Muscle of arm (tissue), 14 donors: Measurements from ENCODE around the gene KCTD13. TPM values are rescaled to one million over a fixed set of nuclear protein-coding genes. Genes with fewer than 3 reads are reported as not detected.
A peak's percentile ranks its signal among the peaks of the same experiment; 100 is the strongest.
"Not testable (repeated sequence)": the region's sequence is repeated elsewhere in the genome, so short reads cannot be mapped to it uniquely, and the experiment has no call there.

Experiments
- DNase-seq: peaks from one replicate; pipeline ENCODE4 v3.0.0-alpha.2; 2013
- long read RNA-seq, 11 donors: transcript quantifications; one replicate each; lab custom pipeline, GENCODE V29; 2026
- polyA plus RNA-seq, 12 donors: library from polyadenylated mRNA; unstranded; fragments of 120-200 nt; gene quantifications; one replicate each; pipeline ENCODE4 v1.2.1, GENCODE V29; 2013; ENCODE audit not compliant: insufficient read length in 12 of 12

KCTD13 gene
- 10 to 100 TPM in 6 of 12 donors, 1 to 10 TPM in 5, not detected in 1; 7.6 to 21.0 (median 10.7) TPM for polyA plus RNA-seq
- long read RNA-seq, donor 1, full-length matches to known transcripts = 3 of 3 reads
- long read RNA-seq, donor 1, partial matches to known transcripts = 0 of 3 reads
- long read RNA-seq, donor 1, other reads (novel, unspliced or antisense) = 0 of 3 reads
- long read RNA-seq, donor 2, full-length matches to known transcripts = 4 of 4 reads
- long read RNA-seq, donor 2, partial matches to known transcripts = 0 of 4 reads
- long read RNA-seq, donor 2, other reads (novel, unspliced or antisense) = 0 of 4 reads
- long read RNA-seq, donor 3, partial matches to known transcripts = 0 of 1 reads
- long read RNA-seq, donor 3, other reads (novel, unspliced or antisense) = 0 of 1 reads
- long read RNA-seq, donor 4 = 0 reads
- long read RNA-seq, donor 5, full-length matches to known transcripts = 6 of 6 reads
- long read RNA-seq, donor 5, partial matches to known transcripts = 0 of 6 reads
- long read RNA-seq, donor 5, other reads (novel, unspliced or antisense) = 0 of 6 reads
- long read RNA-seq, donor 6, full-length matches to known transcripts = 1 of 1 reads
- long read RNA-seq, donor 6, partial matches to known transcripts = 0 of 1 reads
- long read RNA-seq, donor 6, other reads (novel, unspliced or antisense) = 0 of 1 reads
- long read RNA-seq, donor 7, full-length matches to known transcripts = 4 of 4 reads
- long read RNA-seq, donor 7, partial matches to known transcripts = 0 of 4 reads
- long read RNA-seq, donor 7, other reads (novel, unspliced or antisense) = 0 of 4 reads
- long read RNA-seq, donor 8, full-length matches to known transcripts = 4 of 4 reads
- long read RNA-seq, donor 8, partial matches to known transcripts = 0 of 4 reads
- long read RNA-seq, donor 8, other reads (novel, unspliced or antisense) = 0 of 4 reads
- long read RNA-seq, donor 9 = 0 reads
- long read RNA-seq, donor 10, partial matches to known transcripts = 0 of 1 reads
- long read RNA-seq, donor 10, other reads (novel, unspliced or antisense) = 0 of 1 reads
- long read RNA-seq, donor 11, partial matches to known transcripts = 0 of 2 reads
- long read RNA-seq, donor 11, other reads (novel, unspliced or antisense) = 0 of 2 reads

GRCh38 chr16:29925781-29926710, at the start of gene KCTD13:
KCTD13 (minus strand) TSS chr16:29926226; CDS start chr16:29926033, 193 bp downstream.
- peak; percentile 91 for DNase-seq

GRCh38 chr16:29975134-29975538, 49.1 kb upstream of the KCTD13 start:
- DNase-seq = no peak

- peak; percentile 18 for DNase-seq
Measured at GRCh38 chr16:29974291-29975133, 48.5 kb upstream of the KCTD13 start.

DNA sequence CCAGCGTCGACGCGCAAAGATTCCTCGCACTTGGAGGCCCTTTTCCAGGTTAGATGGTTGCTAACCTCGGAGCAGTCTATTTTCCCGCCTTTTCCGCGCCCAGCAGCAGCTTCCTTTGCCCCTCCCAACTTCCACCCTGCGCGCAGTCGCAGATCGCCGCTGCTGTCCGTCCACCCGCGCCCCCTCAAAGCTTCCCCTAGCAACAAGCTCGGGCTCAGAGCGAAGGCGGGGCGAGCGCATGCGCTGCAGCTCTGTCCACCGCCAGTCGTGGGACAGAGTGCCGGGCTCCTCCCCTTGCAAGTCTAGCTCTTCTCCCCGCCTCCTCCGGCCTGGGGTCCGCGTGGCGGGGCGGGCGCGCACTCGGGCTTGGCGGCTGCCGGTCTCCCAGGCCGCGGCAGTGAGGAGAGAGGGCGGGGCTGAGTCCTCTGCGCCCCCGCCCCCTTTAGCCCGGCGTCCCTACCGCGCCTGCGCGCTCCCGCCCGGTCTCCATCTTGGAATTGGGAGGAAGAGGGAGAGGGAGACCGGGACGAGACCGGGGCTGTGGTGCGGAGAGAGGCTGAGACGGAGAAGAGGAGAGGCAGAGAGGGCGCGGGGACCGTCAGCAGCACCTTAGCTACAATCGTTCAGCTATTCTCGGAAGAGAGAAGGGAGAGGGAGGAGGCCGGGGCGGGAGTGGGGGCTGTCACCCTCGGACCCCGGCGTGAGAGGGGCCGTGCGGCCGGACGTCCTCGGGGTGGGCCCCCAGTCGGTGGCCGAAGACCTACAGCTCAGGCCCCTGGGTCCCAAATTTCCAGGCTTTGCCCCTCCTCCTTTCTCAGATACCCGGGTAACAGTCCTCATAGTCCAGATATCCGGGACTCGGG, 47.6 kb upstream of the KCTD13 start, which contains the start of gene TAOK2:
Gene TAOK2, plus strand, starts transcription at position 485 of the 863 bp plus-strand sequence. CDS start 3,905 bp downstream, outside the sequence.
- peak; percentile 99 for DNase-seq

DNA sequence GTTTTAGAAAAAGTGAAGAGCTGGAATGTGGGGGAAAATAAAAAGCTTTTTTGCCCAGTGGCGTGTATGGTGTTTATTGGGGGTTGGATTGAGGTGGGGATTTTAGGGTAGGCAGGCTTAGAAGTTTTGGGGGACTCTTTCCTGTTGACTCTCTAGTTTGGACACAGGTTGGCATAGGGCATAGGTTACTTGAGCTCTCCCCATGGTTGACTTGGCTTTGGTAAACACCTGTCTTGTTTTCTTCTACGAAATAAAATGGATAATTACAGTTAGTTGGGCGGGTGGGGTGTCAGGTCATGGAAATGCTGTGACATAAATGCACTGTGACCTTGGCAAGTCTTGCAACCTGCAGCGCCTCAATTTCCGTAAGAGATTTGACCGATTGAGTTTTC, 47.0 kb upstream of the KCTD13 start:
- no peak for DNase-seq

- DNase-seq = no peak
Measured at GRCh38 chr16:29972500-29972899, 46.5 kb upstream of the KCTD13 start.

- no peak for DNase-seq
Measured at GRCh38 chr16:29971304-29971703, 45.3 kb upstream of the KCTD13 start.

DNA sequence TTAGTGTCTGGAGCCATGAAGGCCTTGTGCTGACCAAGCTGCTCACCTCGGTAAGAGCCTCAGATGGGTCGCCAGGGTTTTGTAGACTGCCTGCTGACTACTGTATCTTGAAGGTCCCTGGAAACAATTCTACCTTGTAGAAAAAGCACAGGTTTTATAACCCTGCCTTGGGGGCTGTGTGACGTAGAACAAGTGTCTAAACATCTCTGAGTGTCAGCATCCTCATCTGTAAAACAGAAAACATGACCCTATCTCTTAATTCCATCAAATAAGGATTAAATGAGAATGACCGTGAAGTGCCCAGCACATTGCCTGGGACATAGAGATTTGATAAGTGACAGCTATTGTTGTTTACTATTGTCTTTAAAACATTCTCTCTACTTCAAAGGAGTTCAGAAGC, 42.2 kb upstream of the KCTD13 start:
- no peak for DNase-seq

DNA sequence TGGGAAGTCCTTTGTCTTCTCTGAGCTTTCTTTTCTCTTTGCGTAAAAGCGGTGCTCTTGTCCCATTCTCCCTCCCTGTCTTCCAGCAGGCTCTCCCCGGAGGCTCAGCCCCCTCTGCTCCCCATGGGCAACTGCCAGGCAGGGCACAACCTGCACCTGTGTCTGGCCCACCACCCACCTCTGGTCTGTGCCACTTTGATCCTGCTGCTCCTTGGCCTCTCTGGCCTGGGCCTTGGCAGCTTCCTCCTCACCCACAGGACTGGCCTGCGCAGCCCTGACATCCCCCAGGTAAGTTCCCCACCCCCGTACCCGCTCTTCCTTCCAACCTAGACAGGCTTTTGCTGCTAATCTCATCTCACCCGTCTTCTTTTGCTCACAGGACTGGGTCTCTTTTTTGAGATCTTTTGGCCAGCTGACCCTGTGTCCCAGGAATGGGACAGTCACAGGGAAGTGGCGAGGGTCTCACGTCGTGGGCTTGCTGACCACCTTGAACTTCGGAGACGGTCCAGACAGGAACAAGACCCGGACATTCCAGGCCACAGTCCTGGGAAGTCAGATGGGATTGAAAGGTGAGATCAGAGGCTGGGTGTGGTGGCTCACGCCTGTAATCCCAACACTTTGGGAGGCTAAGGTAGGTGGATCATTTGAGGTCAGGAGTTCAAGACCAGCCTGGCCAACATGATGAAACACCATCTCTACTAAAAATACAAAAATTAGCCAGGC, 37.2 kb upstream of the KCTD13 start:
- DNase-seq = no peak

GRCh38 chr16:29962344-29962994, 36.4 kb upstream of the KCTD13 start:
- DNase-seq = peak; percentile 61

GRCh38 chr16:29961479-29962343, 35.7 kb upstream of the KCTD13 start, which contains the start of gene TMEM219:
TMEM219 (plus strand) TSS chr16:29962079; CDS start chr16:29963144, 1,065 bp downstream.
- peak; percentile 90 for DNase-seq

DNA sequence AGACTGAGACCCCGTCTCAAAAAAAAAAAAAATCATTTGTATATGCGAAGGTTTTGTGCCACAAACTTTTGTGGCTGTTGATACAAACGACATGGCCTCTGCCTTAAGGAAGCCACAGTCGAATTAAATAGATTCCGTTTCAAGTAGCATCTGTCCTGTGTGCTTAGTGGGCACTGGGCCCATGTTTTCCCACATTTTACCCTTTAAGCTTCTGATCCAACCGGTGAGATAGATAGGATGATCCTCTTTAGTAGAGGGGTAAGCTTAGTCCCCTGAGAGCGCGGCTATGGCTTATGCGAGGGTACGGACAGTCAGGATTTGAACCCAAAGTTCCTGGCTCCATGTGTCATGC, 35.1 kb upstream of the KCTD13 start:
- peak; percentile 15 for DNase-seq

- DNase-seq = not testable (repeated sequence)
Measured at GRCh38 chr16:29959821-29960220, 33.8 kb upstream of the KCTD13 start.

- no peak for DNase-seq
Measured at GRCh38 chr16:29959293-29959692, 33.3 kb upstream of the KCTD13 start.

DNA sequence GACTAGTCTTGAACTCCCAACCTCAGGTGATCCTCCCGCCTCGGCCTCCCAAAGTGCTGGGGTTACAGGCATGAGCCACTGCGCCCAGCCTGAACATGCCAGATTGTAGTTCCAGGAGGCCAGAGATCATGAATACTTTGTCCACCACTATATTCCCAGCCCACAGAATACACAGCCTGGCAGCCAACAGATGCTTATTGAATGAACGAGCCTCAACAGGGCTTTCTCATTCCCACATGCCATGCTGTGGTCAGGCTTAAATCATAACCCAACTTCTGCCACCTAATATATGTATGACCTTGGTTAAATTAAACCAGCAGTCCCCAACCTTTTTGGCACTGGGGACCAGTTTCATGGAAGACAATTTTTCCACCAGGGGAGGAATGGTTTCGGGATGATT, 32.7 kb upstream of the KCTD13 start:
- no peak for DNase-seq

- no peak for DNase-seq
Measured at GRCh38 chr16:29951625-29952365, 25.8 kb upstream of the KCTD13 start.
